NOMO-1 treated with DMSO at 0.1 percent for 48 hours (cell line): ENCODE measurements around the gene ABTB2.

Source experiments
- DNase-seq: peaks from one replicate; lab custom pipeline; 2025; ENCODE audit not compliant: unreplicated experiment; lab: John Stamatoyannopoulos, UW

ABTB2 gene

GRCh38 chr11:34176751-34177209 is 181.0 kb downstream of the ABTB2 start:
- no peak for DNase-seq

- no peak for DNase-seq
These were observed 182.4 kb downstream of the ABTB2 start for GRCh38 chr11:34175284-34176019.

DNA sequence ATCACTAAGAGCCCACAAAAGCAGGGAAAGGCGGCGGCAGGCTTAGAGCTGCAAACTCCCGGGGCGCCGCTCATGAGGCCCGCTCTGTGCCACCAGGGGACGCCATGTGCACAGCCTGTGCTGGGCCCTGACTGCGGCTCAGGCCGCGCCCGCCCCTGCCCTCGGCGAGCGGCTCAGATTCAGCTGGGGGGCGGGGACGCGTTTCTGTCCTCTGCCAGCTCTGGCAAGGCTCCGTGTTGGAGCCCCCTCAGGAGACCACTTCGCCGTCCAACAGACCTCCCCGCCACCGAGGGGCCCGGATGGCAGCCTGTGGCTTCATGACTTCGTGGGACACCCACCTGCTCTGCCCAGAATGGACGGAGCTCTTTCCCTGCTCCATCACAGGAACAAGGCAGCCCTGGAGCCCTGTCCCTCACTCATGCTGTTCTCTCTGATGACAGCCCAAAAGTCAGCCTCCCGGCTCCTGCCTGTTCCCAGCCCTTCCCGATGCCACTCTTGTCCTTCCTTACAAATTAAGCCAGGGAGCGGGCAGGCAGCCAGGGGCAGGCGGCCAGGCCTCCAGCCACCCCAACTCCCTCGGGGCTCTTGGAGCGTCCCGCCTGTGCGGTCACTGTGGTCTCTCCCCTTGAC is 183.3 kb downstream of the ABTB2 start:
- peak; percentile 68 for DNase-seq

DNA sequence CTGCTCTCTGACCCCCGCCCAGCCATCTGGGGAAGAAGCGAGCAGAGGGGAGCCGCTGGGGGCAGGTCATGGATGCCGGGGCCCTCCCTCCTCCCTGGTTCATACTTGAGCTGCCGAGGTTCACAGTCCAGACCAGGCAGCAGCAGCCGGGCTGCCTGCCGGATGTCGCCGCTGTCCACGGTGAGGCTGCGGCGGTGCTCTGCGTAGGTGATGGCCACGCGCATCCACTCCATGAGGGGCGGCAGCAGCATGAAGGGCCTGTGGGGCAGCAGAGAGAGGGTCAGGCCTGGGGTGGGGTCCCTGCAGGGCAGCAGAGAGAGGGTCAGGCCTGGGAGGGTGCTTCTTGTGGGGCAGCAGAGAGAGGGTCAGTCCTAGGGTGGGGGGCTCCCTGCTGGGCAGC is 184.8 kb downstream of the ABTB2 start:
- DNase-seq, result no peak

GRCh38 chr11:34169686-34170085 is 188.1 kb downstream of the ABTB2 start:
- DNase-seq, result no peak

DNA sequence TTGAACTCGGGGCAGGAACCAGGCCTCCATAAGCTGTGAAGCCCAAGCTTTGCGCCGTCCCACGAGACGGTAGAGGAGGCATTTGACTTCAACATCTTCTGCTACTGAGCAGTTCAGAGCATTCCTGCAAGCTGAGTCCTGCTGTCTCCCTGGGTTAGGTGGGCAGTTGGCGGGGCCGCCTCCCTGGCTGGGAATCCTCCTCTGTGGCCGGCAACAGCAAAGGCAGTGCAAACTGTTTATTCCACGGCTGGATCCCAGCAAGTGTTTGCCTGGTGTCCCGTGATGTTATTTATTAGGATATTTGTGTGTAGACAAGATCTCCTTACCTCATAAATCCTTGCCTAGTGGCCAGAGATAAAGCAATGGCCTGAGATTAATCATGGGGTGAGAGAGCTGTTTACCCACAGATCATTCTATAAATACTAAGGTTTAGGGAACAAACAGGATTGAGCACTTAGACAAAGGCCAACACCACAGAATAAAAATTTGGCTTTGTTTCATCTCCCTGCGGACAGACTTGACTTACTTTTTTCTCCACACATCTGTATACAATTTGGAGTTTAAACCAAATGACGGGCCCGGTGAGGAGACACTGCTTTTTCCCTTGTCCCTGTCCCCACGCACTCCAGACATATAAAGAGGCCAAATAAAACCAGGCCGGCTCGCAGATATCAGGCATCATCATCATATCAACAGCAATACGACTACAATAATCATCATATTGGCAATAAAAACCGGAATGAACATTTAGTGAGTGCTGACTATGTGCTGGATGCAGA is 189.0 kb downstream of the ABTB2 start:
- DNase-seq, result no peak

DNA sequence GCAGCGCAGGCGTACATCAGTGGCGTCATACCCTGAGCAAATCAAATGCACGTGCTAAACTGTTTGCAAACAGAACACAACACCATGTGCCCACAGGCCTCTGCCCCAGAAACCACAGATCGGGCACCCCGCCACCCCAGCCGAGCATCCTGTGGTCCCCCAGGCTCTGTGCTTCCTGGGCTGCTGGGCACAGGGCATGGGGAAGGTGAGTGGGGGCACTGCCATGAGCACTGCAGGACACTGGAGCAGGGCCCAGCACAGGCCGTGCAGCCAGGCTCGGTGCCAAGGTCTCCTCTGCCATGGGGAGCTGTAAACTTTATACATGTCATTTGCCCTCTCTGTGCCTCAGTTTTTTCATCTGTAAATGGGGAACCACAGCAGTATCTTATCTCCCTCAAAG is 189.8 kb downstream of the ABTB2 start:
- no peak for DNase-seq

DNA sequence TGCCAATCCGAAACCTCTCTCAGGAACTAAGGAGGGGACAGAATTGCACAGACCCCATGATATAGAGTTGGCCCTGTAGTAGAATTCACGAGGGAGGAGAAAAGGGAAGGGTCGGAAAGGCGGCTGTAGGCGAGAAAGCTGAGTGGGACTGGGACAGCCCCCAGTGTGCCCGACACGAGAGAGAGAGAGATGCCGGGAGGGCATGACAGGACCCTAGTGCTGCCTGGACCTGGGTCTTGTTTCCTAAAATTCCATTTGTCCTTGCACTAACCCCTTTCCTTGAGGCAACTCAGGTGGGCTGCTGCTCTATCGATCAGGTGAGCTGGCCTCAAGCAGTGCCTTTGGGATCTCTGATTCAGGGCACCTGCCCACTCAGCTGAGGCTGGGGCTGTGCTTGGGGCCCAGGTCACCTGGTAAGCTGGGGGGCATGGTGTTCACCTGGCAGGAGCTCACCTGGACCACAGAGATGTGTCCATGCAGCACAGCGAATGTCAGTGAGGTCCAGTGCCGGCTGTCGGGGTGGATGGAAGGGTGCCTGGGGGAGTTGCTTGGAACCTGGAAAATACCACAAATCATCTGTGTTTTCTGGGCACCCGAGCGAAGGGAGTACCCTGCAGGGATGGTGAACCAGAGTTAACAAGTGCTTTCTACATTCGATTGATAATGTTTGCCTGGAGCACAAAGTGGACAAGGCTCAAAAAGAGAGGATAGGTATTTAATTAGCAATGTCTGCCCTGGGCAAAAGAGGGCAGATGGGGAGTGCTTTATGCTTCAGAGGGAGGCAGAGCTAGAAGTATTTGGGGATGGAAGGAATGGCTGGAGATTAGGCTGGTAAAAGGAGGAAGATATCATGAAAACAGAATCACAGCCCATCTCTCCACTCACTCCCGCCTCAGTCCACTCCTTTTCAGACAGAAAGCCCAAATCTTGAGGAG is 190.7 kb downstream of the ABTB2 start:
- DNase-seq, result no peak

GRCh38 chr11:34165786-34166555 is 191.8 kb downstream of the ABTB2 start:
- DNase-seq, result no peak

DNA sequence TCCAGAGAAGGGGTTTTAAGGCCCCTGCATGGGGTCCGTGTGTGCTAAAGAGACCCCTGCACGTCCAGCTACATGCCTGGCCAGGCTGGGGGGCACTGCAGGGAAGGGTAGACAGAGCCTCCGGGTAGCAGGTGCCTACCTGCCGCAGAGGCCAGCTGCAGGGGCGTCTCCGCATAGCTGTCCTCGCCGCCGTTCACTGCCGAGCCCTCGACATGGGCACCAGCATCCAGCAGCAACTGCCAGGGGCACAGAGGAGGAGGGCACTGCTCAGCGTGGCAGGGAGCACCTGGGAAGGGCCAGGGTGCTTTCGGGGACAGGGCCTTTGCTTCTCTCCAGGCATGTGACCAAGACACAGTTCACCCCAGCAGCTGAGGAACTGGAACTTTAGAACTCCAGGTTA is 192.7 kb downstream of the ABTB2 start:
- DNase-seq, result no peak

- no peak for DNase-seq
These were observed 195.0 kb downstream of the ABTB2 start for GRCh38 chr11:34162856-34163255.

GRCh38 chr11:34162493-34162820 is 195.4 kb downstream of the ABTB2 start:
- DNase-seq, result no peak

DNA sequence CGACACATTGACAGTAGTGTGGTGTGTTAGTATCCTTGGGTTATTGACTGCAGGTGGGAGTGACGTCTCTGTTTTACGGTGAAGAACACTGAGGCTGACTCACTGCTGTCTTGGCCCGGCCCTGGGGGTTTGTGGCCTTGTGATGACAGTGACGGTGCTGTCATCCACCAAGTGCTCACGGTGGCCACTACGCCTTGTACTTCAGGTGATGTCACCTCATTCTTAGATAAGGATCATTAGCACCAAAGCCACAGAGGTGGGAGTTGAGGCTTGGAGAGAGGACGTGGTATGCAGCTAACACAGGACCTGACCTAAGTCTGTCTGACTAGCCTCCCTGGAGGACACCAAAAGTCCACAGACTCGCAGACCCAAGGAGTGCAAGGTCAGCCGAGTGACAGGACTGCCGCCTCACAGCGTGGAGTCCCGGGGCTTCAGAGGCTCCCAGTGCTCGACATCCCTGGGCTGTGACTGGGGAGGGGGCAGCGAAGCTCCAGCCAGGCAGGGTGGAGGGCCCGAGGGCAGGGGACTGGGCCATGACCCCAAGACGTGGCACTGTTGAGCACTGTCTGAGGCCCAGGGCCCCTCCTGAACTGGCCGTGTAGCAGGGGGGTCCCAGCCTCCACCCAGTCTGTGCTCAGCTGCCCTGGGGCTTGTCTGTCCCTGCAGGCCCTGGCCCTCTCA is 195.9 kb downstream of the ABTB2 start:
- DNase-seq, result no peak

GRCh38 chr11:34161361-34161760 is 196.4 kb downstream of the ABTB2 start:
- no peak for DNase-seq

DNA sequence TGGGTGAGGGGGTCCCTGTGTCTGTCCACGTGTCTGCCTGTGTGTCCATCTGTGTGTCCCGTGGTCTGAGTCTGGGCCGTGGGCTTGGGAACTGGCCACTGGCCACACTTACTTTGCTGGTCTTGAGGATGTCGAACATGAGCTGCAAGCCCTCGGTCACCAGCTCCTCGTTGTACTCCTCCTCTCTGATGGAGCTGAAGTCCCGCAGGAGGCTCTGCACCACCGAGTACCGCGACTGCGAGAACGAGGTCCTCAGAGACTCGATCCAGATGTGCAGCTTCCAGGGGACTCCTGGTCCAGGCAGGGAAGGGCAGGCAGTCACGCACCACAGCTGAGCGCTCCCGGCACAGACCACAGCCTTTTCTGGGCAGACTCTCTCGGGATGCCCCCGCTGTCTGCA is 197.0 kb downstream of the ABTB2 start:
- no peak for DNase-seq

GRCh38 chr11:34160049-34160721 is 197.6 kb downstream of the ABTB2 start:
- no peak for DNase-seq

DNA sequence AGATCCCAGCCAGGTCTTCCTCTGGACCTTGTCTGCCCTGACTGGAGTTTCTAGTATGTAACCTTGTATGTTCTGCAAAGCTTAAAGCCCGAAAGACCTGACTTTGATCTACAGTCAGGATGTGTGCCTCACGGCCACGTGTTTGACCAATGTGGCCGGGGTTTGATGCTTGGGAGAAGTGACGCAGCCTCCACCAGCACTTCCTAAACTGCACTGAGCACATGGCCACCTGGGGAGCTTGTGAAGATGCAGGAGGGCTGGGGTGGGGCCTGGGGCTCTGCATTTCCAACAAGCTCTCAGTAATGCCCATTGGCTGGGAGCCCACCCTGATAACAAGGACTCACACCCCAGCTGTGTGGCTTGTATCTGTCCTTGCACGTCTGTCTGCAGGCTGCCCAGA is 199.1 kb downstream of the ABTB2 start:
- DNase-seq, result no peak

GRCh38 chr11:34157163-34157562 is 200.6 kb downstream of the ABTB2 start:
- DNase-seq, result no peak

DNA sequence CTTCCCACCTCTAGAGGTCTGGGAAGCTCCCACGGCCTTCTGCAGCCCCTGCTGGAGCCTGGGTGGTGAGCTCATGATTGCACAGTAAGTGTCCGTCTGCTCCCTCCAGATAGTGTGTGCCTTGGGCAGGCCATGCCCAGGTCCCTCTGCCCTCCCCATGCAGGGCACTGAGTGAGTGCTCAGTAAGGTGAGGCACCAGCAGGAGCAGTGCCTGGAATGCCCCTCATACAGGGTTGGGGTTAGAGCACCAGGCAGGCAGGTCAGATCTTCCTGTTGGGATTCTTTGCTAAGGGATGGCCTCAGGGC is 202.1 kb downstream of the ABTB2 start:
- DNase-seq, result no peak
